IMR-90 (cell line): ENCODE results near the gene TXNDC8. TPM values are rescaled to one million over a fixed set of nuclear protein-coding genes. Genes with fewer than 3 reads are reported as not detected.

Experiments
- ATAC-seq: fragments of 200-7000 bp; cut with Tn5 transposase; 2 replicates; pipeline ENCODE4 v1.9.1; 2020; ENCODE audit warnings: low read depth, mild to moderate bottlenecking, moderate library complexity
- BruUV-seq: library from RNA; stranded (reverse); fragments of 400-500 nt; replicated peaks from 2 replicates; lab custom pipeline; 2021; lab: Mats Ljungman, UMichigan
- CTCF ChIA-PET: fragments of 300-600 bp; formaldehyde crosslinking; extraction: SDS; loops from one replicate; lab custom pipeline; 2021; ENCODE audit warnings: antibody characterized with exemption; lab: Yijun Ruan, JAX
- POLR2A ChIA-PET: fragments of 300-600 bp; sonication (Branson Sonifier 250); formaldehyde crosslinking; loops from one replicate; lab custom pipeline; 2022; ENCODE audit warnings: antibody characterized with exemption; ENCODE audit not compliant: unreplicated experiment; lab: Charles Lee
- DNase-seq: peaks from one replicate; pipeline ENCODE4 v3.0.0; 2013
- H2AFZ ChIP-seq: replicated peaks from 2 replicates; pipeline ENCODE3; 2013; ENCODE audit warnings: low read length, mild to moderate bottlenecking; ENCODE audit not compliant: poor library complexity
- H2AK5ac ChIP-seq: 2 replicates; pipeline ENCODE4 v1.6.1; 2013; ENCODE audit warnings: low read depth, low read length, inconsistent platforms
- H2AK9ac ChIP-seq: replicated peaks from 2 replicates; pipeline ENCODE3; 2013; ENCODE audit warnings: mild to moderate bottlenecking, low read depth, low read length, moderate library complexity; ENCODE audit not compliant: poor library complexity
- H2BK120ac ChIP-seq: 2 replicates; pipeline ENCODE4 v1.6.1; 2013; ENCODE audit warnings: low read depth, low read length, inconsistent platforms
- H2BK15ac ChIP-seq: 3 replicates; pipeline ENCODE4 v1.6.1; 2013; ENCODE audit warnings: low read depth, low read length, inconsistent platforms
- H2BK20ac ChIP-seq: 2 replicates; pipeline ENCODE4 v1.6.1; 2013; ENCODE audit warnings: low read depth, mild to moderate bottlenecking, inconsistent platforms, low read length, moderate library complexity
- H2BK5ac ChIP-seq: 2 replicates; pipeline ENCODE4 v1.6.1; 2013; ENCODE audit warnings: mild to moderate bottlenecking, low read depth, low read length, inconsistent platforms; ENCODE audit not compliant: poor library complexity, severe bottlenecking
- H3K14ac ChIP-seq: replicated peaks from 2 replicates; pipeline ENCODE4 v1.6.1; 2013; ENCODE audit warnings: low read depth, low read length, inconsistent platforms
- H3K18ac ChIP-seq: 2 replicates; pipeline ENCODE4 v1.6.1; 2013; ENCODE audit warnings: low read depth, low read length, control low read depth
- H3K23ac ChIP-seq: 2 replicates; pipeline ENCODE4 v1.6.1; 2013; ENCODE audit warnings: low read depth, low read length, inconsistent platforms
- H3K27ac ChIP-seq: 2 replicates; pipeline ENCODE4 v1.5.1; 2013; ENCODE audit warnings: mild to moderate bottlenecking, control low read depth, low read length; ENCODE audit not compliant: insufficient read depth
- H3K27me3 ChIP-seq: 2 replicates; pipeline ENCODE4 v1.6.1; 2013; ENCODE audit warnings: low read length; ENCODE audit not compliant: control insufficient read depth, insufficient read depth
- H3K36me3 ChIP-seq: 2 replicates; pipeline ENCODE4 v1.6.1; 2013; ENCODE audit warnings: low read length, mixed read lengths; ENCODE audit not compliant: control insufficient read depth, insufficient read depth
- H3K4ac ChIP-seq: 2 replicates; pipeline ENCODE4 v1.6.1; 2013; ENCODE audit warnings: low read depth, low read length, inconsistent platforms
- H3K4me1 ChIP-seq: 2 replicates; pipeline ENCODE4 v1.6.1; 2013; ENCODE audit warnings: low read length, mixed read lengths; ENCODE audit not compliant: control insufficient read depth, insufficient read depth
- H3K4me2 ChIP-seq: 2 replicates; pipeline ENCODE4 v1.6.1; 2013; ENCODE audit warnings: low read depth, mild to moderate bottlenecking, control low read depth, low read length, moderate library complexity
- H3K4me3 ChIP-seq: 2 replicates; pipeline ENCODE4 v1.5.1; 2013; ENCODE audit warnings: low read depth, mild to moderate bottlenecking, control low read depth, low read length, moderate library complexity; ENCODE audit not compliant: insufficient read depth
- H3K56ac ChIP-seq: 2 replicates; pipeline ENCODE4 v1.6.1; 2013; ENCODE audit warnings: low read length, inconsistent platforms; ENCODE audit not compliant: insufficient read depth; ENCODE audit errors: extremely low read depth
- H3K79me1 ChIP-seq, 2 experiments: 2 replicates each; pipeline ENCODE4 v1.6.1; 2013; ENCODE audit warnings: low read length in 2 of 2, inconsistent platforms in 1 of 2, low read depth in 1 of 2
- H3K9ac ChIP-seq: 2 replicates; pipeline ENCODE4 v1.6.1; 2013; ENCODE audit warnings: low read depth, low read length, control low read depth
- H3K9me1 ChIP-seq: 2 replicates; pipeline ENCODE4 v1.6.1; 2013; ENCODE audit warnings: low read length, inconsistent platforms; ENCODE audit not compliant: insufficient read depth
- H3K9me3 ChIP-seq: 2 replicates; pipeline ENCODE4 v1.6.1; 2013; ENCODE audit warnings: low read length; ENCODE audit not compliant: control insufficient read depth, insufficient read depth
- H4K20me1 ChIP-seq: 2 replicates; pipeline ENCODE4 v1.6.1; 2013; ENCODE audit warnings: low read length, inconsistent platforms; ENCODE audit not compliant: insufficient read depth
- H4K5ac ChIP-seq: 2 replicates; pipeline ENCODE4 v1.6.1; 2013; ENCODE audit warnings: mild to moderate bottlenecking, low read depth, low read length, control low read depth
- H4K8ac ChIP-seq, 2 experiments: 2 replicates each; pipeline ENCODE4 v1.6.1; 2013; ENCODE audit warnings: low read depth in 2 of 2, low read length in 2 of 2, control low read depth in 1 of 2, inconsistent platforms in 1 of 2
- H4K91ac ChIP-seq: 2 replicates; pipeline ENCODE4 v1.6.1; 2013; ENCODE audit warnings: low read depth, low read length, inconsistent platforms; ENCODE audit not compliant: insufficient read depth
- BHLHE40 ChIP-seq: fragments of 150-350 bp; IDR thresholded peaks from 2 replicates; pipeline ENCODE4 v1.6.1; 2016; ENCODE audit warnings: mild to moderate bottlenecking, low read depth, low read length
- CEBPB ChIP-seq: IDR thresholded peaks from 2 replicates; pipeline ENCODE4 v1.6.1; 2012; ENCODE audit warnings: low read depth, low read length, improper control_type of control experiment
- CHD1 ChIP-seq: IDR thresholded peaks from 2 replicates; pipeline ENCODE4 v1.6.1; 2012; ENCODE audit warnings: low read depth, low read length, improper control_type of control experiment
- FOS ChIP-seq: fragments of 150-350 bp; IDR thresholded peaks from 2 replicates; pipeline ENCODE4 v1.6.1; 2016; ENCODE audit warnings: low read depth, low read length
- MAFK ChIP-seq: IDR thresholded peaks from 2 replicates; pipeline ENCODE4 v1.6.1; 2012; ENCODE audit warnings: low read depth, low read length, improper control_type of control experiment
- MXI1 ChIP-seq: IDR thresholded peaks from 2 replicates; pipeline ENCODE4 v1.6.1; 2012; ENCODE audit warnings: low read depth, mild to moderate bottlenecking, low read length, moderate library complexity, borderline replicate concordance
- NFE2L2 ChIP-seq: fragments of 150-350 bp; IDR thresholded peaks from 2 replicates; pipeline ENCODE4 v1.6.1; 2016; ENCODE audit warnings: low read depth, mild to moderate bottlenecking, low read length
- POLR2A ChIP-seq: IDR thresholded peaks from 2 replicates; pipeline ENCODE4 v1.6.1; 2012; ENCODE audit warnings: mild to moderate bottlenecking, low read depth, low read length
- RAD21 ChIP-seq: IDR thresholded peaks from 2 replicates; pipeline ENCODE4 v1.6.1; 2012; ENCODE audit warnings: low read length, improper control_type of control experiment
- RCOR1 ChIP-seq: IDR thresholded peaks from 2 replicates; pipeline ENCODE4 v1.6.1; 2012; ENCODE audit warnings: mild to moderate bottlenecking, low read length, improper control_type of control experiment; ENCODE audit not compliant: insufficient replicate concordance
- RFX5 ChIP-seq: IDR thresholded peaks from 2 replicates; pipeline ENCODE4 v1.8.0; 2012; ENCODE audit warnings: low read depth, mild to moderate bottlenecking, low read length, moderate library complexity
- USF2 ChIP-seq: fragments of 150-350 bp; IDR thresholded peaks from 2 replicates; pipeline ENCODE4 v1.6.1; 2017; ENCODE audit warnings: mild to moderate bottlenecking, antibody characterized with exemption, low read length, low read depth
- WGBS, 2 experiments: methylation state at CpG; one replicate each; pipeline versions ENCODE4 v1.1.5 to v1.1.7; 2013; ENCODE audit warnings: missing lambda C conversion rate in 2 of 2; ENCODE audit not compliant: insufficient read length in 1 of 2; ENCODE audit errors: extremely low coverage in 2 of 2; 5-methylcytosine and 5-hydroxymethylcytosine counted together
- dilution Hi-C: fragments of 300-500 bp; cut with HindIII; formaldehyde crosslinking; loops from one replicate; pipeline ENCODE4 v1.14.3; 2018; ENCODE audit warnings: low sequenced_read_pairs; ENCODE audit not compliant: unreplicated experiment
- in situ Hi-C: fragments of 300-500 bp; cut with MboI; formaldehyde crosslinking; loops from 3 replicates; pipeline ENCODE4 v1.14.3; 2019; ENCODE audit warnings: low sequenced_read_pairs, inconsistent platforms, mixed read lengths
- intact Hi-C: fragments of 100-400 bp; cut with micrococcal nuclease; formaldehyde crosslinking; loops from 2 replicates; pipeline ENCODE4 v1.10.0; 2022
- polyA plus RNA-seq, 3 experiments: library from polyadenylated mRNA; depleted of rRNA; stranded (reverse); fragments of >200 nt; gene quantifications; 2 replicates each; pipeline ENCODE4 v1.2.3, GENCODE V29; 2012; ENCODE audit warnings: low replicate concordance in 1 of 3
- total RNA-seq: library from RNA; depleted of rRNA; stranded (reverse); fragments of >200 nt; gene quantifications from 2 replicates; pipeline ENCODE4 v1.2.3, GENCODE V29; 2012
- TF ChIP-seq, protein P1 (sequence below): fragments of 150-350 bp; IDR thresholded peaks from 2 replicates; pipeline ENCODE4 v1.6.1; 2016; ENCODE audit warnings: low read depth, mild to moderate bottlenecking, low read length, moderate library complexity, borderline replicate concordance
- TF ChIP-seq, protein P2 (sequence below): conservative IDR thresholded peaks from 2 replicates; pipeline ENCODE4 v1.5.1; 2012; ENCODE audit warnings: mild to moderate bottlenecking, low read depth, low read length, improper control_type of control experiment

Gene TXNDC8
- total and polyA plus RNA-seq, 2 of the 4 experiments (the other 2 are of a cell fraction) = not detected

DNA sequence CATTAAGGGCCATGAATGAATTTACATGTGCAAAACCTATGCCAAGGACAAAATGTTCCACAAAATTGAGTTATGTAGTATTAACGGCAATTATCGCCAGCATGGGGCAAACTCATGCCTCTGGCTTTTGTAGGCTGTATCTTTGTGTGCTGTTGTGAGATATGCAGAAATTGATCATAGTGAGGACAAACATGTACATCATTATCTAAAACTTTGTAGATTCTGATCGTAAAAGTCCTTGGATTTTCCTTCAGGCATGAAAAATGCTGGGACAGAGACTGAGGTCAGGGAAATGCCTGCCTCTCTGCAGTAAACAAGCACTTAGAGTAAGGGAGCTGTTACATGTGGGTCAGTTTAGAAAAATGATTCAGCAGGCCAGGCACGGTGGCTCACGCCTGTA is 5.9 kb upstream of the TXNDC8 start:
- dilution Hi-C loops (no loop called here), intact Hi-C loops (no loop called here), in situ Hi-C loops (no loop called here)
- H2AFZ ChIP-seq = no peak overlapping the region
- no peak overlapping the region for H2AK9ac ChIP-seq
- no peak for DNase-seq
- no peak overlapping the region for H2BK120ac ChIP-seq
- CTCF ChIA-PET = no interaction called here
- no peak overlapping the region for H3K23ac ChIP-seq
- no CpG with 5 or more reads among the region's 5 CpGs for WGBS, 2 experiments
- H4K20me1 ChIP-seq = no peaks in the 10 kb centered on the region
- H3K9me1 ChIP-seq = no peaks in the 10 kb centered on the region
- H3K9me3 ChIP-seq = no peaks in the 10 kb centered on the region
- no peaks in the 10 kb centered on the region for H3K27me3 ChIP-seq
- no peaks in the 10 kb centered on the region for H3K79me1 ChIP-seq
- no TSS peak for BruUV-seq
- H3K4me1 ChIP-seq = no peaks in the 10 kb centered on the region
- H3K14ac ChIP-seq = no peak overlapping the region
- H2BK5ac ChIP-seq = no peak overlapping the region
- H4K5ac ChIP-seq = no peak overlapping the region
- no peak overlapping the region for H4K91ac ChIP-seq
- H3K4me3 ChIP-seq = no peak overlapping the region
- no peak overlapping the region for H3K4ac ChIP-seq
- H4K8ac ChIP-seq = no peak overlapping the region
- H3K56ac ChIP-seq = no peak overlapping the region
- POLR2A ChIA-PET = no interaction called here
- H2BK15ac ChIP-seq = no peak overlapping the region
- no peaks in the 10 kb centered on the region for H3K36me3 ChIP-seq
- no peak overlapping the region for H3K9ac ChIP-seq
- TF ChIP-seq MXI1 (no peak), FOS (no peak), USF2 (no peak), POLR2A (no peak), MAFK (no peak), RCOR1 (no peak), CHD1 (no peak), CEBPB (no peak), NFE2L2 (no peak), RAD21 (no peak), RFX5 (no peak), BHLHE40 (no peak)
- TF ChIP-seq, protein P1, sequence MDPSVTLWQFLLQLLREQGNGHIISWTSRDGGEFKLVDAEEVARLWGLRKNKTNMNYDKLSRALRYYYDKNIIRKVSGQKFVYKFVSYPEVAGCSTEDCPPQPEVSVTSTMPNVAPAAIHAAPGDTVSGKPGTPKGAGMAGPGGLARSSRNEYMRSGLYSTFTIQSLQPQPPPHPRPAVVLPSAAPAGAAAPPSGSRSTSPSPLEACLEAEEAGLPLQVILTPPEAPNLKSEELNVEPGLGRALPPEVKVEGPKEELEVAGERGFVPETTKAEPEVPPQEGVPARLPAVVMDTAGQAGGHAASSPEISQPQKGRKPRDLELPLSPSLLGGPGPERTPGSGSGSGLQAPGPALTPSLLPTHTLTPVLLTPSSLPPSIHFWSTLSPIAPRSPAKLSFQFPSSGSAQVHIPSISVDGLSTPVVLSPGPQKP = no peak
- TF ChIP-seq, protein P2, sequence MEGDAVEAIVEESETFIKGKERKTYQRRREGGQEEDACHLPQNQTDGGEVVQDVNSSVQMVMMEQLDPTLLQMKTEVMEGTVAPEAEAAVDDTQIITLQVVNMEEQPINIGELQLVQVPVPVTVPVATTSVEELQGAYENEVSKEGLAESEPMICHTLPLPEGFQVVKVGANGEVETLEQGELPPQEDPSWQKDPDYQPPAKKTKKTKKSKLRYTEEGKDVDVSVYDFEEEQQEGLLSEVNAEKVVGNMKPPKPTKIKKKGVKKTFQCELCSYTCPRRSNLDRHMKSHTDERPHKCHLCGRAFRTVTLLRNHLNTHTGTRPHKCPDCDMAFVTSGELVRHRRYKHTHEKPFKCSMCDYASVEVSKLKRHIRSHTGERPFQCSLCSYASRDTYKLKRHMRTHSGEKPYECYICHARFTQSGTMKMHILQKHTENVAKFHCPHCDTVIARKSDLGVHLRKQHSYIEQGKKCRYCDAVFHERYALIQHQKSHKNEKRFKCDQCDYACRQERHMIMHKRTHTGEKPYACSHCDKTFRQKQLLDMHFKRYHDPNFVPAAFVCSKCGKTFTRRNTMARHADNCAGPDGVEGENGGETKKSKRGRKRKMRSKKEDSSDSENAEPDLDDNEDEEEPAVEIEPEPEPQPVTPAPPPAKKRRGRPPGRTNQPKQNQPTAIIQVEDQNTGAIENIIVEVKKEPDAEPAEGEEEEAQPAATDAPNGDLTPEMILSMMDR = no peak
- H2BK20ac ChIP-seq = no peak overlapping the region
- H2AK5ac ChIP-seq = no peak overlapping the region
- no peak overlapping the region for H3K4me2 ChIP-seq
- no peak overlapping the region for H3K27ac ChIP-seq
- ATAC-seq = no peak
- no peak overlapping the region for H3K18ac ChIP-seq
